Activated CD8-positive, alpha-beta memory T cell treated with anti-CD3 and anti-CD28 coated beads, Interleukin-2, amount 50 U/mL, for 24 hours (primary cell): ENCODE results near the gene PRKACG.

Experiments used
- DNase-seq: peaks from one replicate; pipeline ENCODE4 v3.0.0-alpha.2; 2020; ENCODE audit errors: extremely low read depth

PRKACG gene

DNA sequence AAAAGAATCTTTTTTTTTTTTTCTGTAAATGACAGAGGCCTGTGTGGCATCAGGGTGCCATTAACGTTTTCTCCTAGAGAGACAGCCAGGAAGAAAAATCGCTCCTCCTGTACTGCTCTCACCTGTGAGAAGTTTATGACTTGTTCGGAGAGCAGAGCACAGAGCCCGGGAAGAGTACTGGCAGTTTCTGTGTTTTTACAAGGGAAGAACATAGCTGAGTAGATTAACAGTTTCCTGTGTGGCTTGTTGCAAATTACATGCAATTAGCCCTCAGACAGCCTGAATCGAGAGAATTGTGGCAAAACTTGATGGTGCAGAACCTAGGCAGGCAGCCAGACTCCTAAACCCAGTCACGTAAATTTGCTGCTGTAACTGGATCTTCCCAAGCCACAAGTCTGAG, 32.1 kb downstream of the PRKACG start:
- no peak for DNase-seq

DNA sequence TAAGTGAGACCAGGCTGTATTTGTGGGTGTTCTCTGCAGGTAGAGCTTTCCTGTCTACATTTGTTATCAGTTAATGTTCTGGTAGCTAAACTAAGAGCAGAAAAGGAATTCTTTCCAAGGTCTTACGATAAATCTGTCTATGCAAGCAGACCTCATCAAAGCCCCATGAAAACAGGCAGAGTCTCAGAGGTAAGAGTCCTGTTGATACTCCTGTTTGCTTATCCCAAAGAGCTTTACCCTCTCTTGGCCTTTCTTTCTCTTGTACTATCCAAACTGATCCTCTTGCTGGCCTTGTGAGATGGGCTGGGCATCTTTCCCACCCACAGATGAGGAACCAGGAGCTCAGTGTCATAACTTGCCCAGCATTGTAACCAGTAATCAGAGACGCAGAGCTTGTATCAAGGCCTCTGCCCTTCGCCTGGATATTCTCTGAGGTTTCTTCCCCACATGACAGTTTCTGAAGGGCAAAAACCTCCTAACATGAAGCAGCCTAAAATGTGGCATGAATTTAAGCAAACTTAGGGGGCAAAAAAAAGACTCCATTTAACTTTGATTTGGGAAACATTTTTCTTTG, 33.5 kb downstream of the PRKACG start:
- no peak for DNase-seq

DNA sequence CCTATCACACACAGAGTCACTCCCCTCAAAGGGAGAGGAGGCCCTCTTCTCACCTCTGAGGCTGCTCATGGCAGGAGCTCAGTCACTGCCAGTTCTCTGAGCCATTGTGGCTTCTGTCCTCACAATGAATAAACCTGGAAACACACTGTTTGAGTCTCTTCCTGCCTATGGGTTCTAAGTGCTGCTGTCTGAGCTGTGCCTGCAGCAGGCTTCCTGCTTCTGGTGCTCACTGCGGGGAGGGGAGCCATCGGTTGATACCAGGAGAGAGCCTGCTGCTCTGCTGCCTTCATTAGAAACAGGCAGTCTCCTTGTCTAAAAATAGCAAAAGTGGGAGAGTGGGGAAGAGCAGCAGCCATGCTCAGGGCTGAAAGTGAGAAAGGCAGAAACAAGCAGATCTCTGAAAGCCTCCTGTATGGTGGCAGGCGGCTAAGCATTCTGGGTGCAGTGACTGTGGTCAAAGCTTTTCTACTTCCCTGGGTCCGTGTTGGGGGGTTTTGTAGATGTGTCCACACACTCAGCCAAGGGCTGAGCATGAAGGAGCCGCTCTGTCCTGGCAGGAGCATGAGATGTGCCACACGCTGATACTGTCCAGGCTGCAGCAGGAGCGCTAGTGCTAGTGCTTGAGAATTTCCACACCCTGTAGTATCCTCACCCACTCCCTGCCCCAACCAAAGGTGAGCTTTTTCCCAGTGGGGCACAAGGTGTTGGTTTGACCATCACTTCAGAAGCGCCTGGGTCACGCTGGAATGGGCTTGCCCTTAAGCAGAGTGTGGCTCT, 34.2 kb downstream of the PRKACG start:
- no peak for DNase-seq

DNA sequence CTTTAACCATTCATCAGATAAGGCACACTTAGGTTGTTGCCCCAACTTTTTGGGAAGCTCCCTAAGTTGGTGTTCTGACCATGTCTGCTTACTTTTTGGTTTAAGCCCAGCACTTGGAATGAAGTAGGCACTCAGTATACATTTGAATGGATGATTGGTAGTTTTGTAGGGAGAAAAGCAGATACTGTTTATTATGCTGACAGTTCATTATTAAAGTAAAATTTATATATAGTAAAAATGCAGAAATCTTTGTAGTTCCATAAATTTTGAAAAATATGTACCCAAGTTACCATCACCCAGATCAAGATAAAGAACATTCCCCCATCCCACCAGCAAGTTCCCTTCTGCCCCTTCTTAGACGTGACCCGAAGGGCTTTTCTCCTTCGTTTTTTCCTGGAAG, 35.4 kb downstream of the PRKACG start:
- DNase-seq, result no peak

DNA sequence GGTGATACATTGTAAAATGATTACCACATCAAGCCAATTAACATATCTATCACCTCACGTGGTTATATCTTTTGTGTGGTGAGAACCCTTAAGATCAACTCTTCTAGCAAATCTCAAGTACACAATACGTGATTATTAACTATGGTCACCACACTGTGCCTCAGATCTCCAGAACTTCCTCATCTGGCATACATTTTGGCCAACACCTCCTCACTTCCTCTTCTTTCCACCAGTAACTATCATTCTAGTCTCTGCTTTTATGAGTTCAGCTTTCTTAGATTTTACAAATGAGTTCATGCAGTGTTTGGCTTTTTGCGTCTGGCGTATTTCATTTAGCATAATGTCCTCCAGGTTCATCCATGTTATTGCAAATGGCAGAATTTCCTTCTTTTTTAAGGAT, 35.8 kb downstream of the PRKACG start:
- DNase-seq, result no peak

DNA sequence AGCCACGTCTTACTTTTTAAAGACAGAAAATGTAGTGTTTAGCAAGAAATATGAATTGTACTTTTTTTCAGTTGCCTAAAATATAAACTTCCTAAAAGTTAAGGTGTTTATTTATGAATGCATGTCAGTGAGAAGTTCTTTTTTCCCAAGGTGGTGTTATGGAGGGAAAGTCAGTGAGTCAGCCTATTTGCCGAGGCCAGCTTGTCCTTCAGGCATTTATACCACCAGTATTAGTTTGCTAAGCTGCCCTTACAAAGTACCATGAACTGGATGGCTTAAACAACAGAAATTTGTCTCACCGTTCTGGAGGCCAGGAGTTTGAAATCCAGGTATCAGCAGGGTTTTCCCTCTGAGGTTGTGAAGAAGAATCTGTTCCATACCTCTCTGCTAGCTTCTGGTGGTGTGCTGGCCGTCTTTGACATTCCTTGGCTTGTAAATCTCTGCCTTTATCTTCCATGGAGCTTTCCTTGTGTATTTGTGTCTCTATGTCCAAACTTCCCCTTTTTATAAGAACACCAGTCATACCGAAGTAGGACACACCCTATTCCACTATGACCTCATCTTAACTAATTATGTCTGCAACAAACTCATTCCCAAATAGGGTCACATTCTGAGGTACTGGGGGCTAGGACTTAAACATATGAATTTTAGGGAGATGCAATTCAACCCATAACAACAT, 38.4 kb downstream of the PRKACG start:
- no peak for DNase-seq

DNA sequence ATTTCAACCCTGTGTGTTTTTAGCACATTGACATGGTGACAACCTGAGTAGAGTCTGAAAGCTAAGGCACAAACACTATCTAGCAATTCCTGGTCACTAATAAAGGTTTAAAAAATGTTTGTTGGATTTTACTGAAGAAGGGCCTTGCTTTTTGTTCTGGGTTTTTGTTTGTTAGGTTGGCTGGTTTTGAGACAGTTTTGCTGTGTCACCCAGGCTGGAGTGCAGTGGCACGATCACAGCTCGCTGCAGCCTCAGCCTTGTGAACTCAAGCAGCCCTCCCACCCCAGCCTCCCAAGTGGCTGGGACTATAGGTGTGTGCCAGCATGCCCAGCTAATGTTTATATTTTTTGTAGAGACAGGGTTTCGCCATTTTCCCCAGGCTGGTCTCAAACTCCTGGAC, 39.0 kb downstream of the PRKACG start:
- no peak for DNase-seq

DNA sequence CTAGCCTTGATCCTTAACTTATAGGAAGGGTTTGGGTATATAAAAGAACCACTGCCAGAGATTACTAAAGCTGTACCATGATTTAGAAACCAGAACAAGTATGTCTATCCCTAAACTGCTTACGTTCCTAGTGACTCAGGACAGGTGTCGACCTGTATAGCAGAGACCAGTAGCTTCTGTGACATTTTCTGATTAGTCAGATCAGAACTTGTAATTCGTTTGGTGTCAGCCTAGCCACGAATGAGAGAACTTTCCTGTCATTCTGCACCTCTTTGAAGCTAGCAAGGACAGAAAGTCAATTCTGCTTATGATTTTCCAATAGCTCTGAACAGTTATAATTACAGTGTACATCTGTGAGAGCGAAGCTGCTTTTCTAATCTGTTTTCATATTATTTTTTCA, 39.5 kb downstream of the PRKACG start:
- no peak for DNase-seq

DNA sequence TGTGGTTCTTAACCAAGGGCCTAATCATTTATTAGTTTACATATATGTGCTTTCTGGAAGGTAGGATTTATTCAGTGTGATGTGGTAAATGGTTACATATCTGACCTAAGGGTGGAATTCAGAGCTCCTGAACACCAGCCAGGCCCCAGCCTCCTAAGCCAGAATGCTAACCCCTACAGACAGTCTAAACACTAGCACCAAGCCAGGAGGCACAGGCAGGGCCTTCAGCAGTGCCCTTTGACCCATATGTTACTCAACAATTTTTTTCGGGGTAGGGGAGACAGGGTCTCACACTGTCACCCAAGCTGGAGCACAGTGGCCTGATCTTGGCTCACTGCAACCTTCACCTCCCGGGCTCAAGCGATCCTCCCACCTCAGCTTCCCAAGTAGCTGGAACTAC, 40.3 kb downstream of the PRKACG start:
- no peak for DNase-seq

DNA sequence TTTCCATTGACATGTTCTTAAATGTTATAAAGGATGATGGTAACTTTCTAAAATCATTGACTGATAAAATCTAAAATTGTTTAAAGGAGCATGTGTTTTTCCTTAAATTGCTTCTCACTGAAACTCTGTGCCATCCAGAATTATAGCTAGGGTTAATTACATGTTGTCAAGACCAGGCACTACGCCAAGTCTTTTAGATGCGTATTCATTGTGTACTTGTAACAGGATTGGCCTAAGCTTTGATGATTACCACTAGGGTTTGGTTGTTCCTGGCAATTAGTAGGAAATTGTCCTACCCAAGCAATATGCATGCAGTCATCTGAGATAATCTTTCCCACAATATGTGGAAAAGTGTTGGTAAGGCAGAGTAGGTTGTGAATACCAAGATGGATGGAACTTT, 43.8 kb downstream of the PRKACG start:
- DNase-seq, result no peak

DNA sequence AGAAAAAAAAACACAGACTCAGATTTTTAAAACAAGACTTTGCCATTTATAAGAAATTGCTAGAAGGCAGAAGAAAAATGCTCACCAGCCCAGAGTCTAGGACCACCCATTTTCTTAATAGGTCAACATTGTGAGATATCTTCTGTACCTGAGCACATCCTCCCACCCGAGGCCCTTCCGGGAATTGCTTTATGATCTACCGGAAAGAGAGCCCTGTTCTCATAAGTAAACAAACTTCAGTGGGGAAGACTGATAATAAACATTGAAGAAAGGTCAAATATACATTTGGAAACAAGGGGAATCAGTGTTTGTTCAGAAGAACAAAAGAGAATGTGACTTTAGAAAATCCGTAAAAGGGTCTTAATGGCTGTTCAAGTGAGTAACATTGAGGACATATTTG, 44.4 kb downstream of the PRKACG start:
- DNase-seq, result no peak

DNA sequence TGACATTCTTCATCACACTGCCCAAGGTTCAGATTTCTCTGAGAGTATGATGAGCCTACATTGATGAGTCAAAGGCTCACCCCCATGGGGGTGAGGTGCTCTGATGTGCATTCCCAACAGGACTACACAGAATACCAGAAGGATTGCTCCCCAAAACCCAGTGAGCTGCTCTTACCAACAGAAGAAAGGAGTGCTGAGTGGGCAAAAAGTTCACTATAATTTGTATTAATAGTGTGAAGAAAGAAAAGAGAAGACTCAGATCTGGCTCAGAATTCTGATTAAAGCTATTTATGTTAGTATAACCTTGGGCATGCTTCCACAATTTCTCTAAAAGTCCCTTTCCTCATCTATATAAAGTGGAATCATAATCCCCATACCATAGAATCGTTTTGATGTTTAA, 46.1 kb downstream of the PRKACG start:
- no peak for DNase-seq

DNA sequence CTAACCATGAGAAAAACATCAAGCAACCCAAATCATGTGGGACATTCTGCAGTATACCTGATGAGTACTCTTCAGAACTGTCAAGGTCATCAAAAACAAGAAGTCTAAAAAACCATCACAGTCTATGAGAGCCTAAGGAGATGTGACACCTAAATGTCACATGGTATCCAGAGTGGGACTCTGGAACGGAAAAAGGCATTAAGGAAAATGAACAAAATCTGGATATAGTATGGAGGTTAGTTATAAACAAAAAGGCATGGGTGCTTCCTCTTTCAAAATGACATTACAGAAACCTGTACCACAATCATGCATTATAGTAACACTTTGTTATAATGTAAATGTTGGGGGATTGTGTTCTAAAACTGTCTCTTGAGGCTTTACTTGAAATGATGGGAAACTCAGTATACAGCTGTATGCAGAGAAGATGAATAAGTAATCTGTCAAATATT, 47.4 kb downstream of the PRKACG start:
- no peak for DNase-seq

DNA sequence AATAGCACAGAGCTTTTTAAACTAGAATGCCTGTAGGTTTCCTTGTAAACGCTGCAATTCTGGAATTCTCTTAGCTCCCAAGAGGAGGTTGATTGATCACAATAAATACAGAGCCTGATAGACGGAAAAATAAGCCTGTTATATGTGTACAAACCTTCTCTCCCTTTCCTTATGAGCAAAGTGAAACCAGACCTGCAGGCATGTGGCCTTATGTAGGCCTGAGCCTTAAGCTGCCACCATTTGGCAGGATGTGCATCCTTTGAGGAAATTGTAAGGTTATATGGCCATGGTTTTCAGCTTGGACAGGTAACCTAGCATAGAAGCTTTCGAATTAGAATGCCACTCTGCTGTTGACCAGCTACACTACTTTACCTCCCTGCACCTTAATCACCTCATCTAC, 49.1 kb downstream of the PRKACG start:
- no peak for DNase-seq

DNA sequence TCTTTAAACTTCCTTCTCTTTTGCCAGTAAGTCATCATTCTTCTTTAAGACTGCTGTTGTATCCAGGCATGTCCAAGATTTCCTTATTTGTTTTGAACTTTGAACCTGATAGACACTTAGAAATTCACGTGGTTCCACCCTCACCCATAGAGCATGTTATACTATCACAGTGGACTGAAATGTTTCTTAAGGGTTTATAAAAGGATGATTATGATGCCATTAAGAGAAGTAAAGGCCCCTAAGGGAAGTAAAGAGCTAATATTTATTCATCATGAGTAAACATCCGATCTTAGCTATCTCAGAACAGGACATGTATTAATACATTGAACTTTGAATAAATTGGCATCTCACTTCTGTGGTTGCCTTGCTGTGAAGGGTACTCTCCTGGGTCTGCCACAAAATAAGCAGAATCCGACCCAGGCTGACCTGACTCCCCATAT, 49.8 kb downstream of the PRKACG start:
- no peak for DNase-seq

DNA sequence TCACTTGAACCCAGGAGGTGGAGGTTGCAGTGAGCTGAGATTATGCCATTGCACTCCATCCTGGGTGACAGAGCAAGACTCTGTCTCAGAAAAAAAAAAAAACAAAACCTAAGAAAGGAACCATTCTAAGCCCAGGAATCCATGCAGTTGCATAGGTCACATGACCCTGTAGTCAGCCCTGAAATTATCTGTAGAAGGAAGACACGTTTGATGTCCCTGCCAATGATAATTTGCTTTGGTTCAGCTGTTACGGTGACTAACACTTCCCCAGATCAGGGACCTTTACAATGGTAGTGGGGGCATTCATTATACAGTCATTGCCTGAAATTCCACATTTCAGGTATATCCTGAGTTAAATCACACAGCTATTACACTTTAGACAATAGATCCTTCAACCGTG, 50.5 kb downstream of the PRKACG start:
- DNase-seq, result no peak
